HepG2 (cell line): ENCODE data around the gene SACS. TPM values are rescaled to one million over a fixed set of nuclear protein-coding genes. Genes with fewer than 3 reads are reported as not detected.

Source experiments
- DNMT1 ChIP-seq: sonication (generic); formaldehyde crosslinking; IDR thresholded peaks from 2 replicates; pipeline ENCODE4 v1.5.1; 2020; ENCODE audit warnings: mild to moderate bottlenecking, missing genetic modification reagents
- HIVEP1 ChIP-seq: sonication (generic); formaldehyde crosslinking; IDR thresholded peaks from 2 replicates; pipeline ENCODE4 v1.4.0; 2020; ENCODE audit warnings: mild to moderate bottlenecking, missing genetic modification reagents
- KLF13 ChIP-seq: sonication (generic); formaldehyde crosslinking; IDR thresholded peaks from 2 replicates; pipeline ENCODE4 v1.4.0; 2020; ENCODE audit warnings: mild to moderate bottlenecking, missing genetic modification reagents
- MED13 ChIP-seq: sonication (generic); formaldehyde crosslinking; IDR thresholded peaks from 2 replicates; pipeline ENCODE4 v1.5.0; 2020; ENCODE audit warnings: missing genetic modification reagents
- NCOA1 ChIP-seq: sonication (generic); formaldehyde crosslinking; IDR thresholded peaks from 2 replicates; pipeline ENCODE4 v1.9.0; 2021; ENCODE audit warnings: missing genetic modification reagents
- PHB2 ChIP-seq: fragments of 450-650 bp; IDR thresholded peaks from 2 replicates; pipeline ENCODE4 v1.6.1; 2018; ENCODE audit not compliant: partially characterized antibody
- RNF2 ChIP-seq: fragments of 450-650 bp; conservative IDR thresholded peaks from 2 replicates; pipeline ENCODE4 v1.6.1; 2016; ENCODE audit warnings: low read depth
- TCF12 ChIP-seq, 2 experiments: fragments of 450-650 bp in 1 of 2; sonication (generic) in 1 of 2; formaldehyde crosslinking in 1 of 2; IDR thresholded peaks; 2 replicates each; pipeline versions ENCODE4 v1.6.1 to v1.8.0; 2017 to 2022; ENCODE audit warnings: antibody characterized with exemption in 1 of 2, mild to moderate bottlenecking in 1 of 2, missing genetic modification reagents in 1 of 2, moderate library complexity in 1 of 2
- ZFP36L2 ChIP-seq: sonication (generic); formaldehyde crosslinking; IDR thresholded peaks from 2 replicates; pipeline ENCODE4 v1.4.0; 2020; ENCODE audit warnings: missing genetic modification reagents
- polyA plus RNA-seq, 8 experiments: library from polyadenylated mRNA; depleted of rRNA in 3 of 8; stranded (reverse) in 7 of 8; unstranded in 1 of 8; fragments of >200 nt; fragmentation: Illumina TruSeq in 4 of 8; extraction: Trizol in 4 of 8; gene quantifications; 2 replicates each; pipeline versions ENCODE4 v1.2.1 to v1.2.3, GENCODE V29; 2011 to 2016; ENCODE audit warnings: low read depth in 4 of 8, missing spikeins in 1 of 8, mixed read lengths in 1 of 8; ENCODE audit not compliant: insufficient read depth in 1 of 8
- total RNA-seq, 5 experiments: library from RNA; depleted of rRNA; stranded (reverse); fragments of >200 nt; fragmentation: Illumina TruSeq; extraction: Trizol; gene quantifications; 2 replicates each; pipeline ENCODE4 v1.2.3, GENCODE V29; 2016; ENCODE audit warnings: low read depth in 1 of 5
- TF ChIP-seq, protein P1 (sequence below): sonication (generic); formaldehyde crosslinking; IDR thresholded peaks from 2 replicates; pipeline ENCODE4 v1.5.1; 2020; ENCODE audit warnings: mild to moderate bottlenecking, missing genetic modification reagents, moderate library complexity
- TF ChIP-seq, protein P2 (sequence below): sonication (generic); formaldehyde crosslinking; IDR thresholded peaks from 2 replicates; pipeline ENCODE4 v1.4.0; 2020; ENCODE audit warnings: mild to moderate bottlenecking, missing genetic modification reagents
- TF ChIP-seq, protein P3 (sequence below): sonication (generic); formaldehyde crosslinking; IDR thresholded peaks from 2 replicates; pipeline ENCODE4 v1.8.1; 2023; ENCODE audit warnings: missing genetic modification reagents, mild to moderate bottlenecking, borderline replicate concordance
- TF ChIP-seq, protein P4 (sequence below): sonication (generic); formaldehyde crosslinking; IDR thresholded peaks from 2 replicates; pipeline ENCODE4 v1.8.0; 2022; ENCODE audit warnings: mild to moderate bottlenecking, missing genetic modification reagents
- TF ChIP-seq, protein P5 (sequence below): sonication (generic); formaldehyde crosslinking; IDR thresholded peaks from 2 replicates; pipeline ENCODE4 v1.5.1; 2020; ENCODE audit warnings: missing genetic modification reagents, mild to moderate bottlenecking, borderline replicate concordance
- TF ChIP-seq, protein P6 (sequence below): sonication (generic); formaldehyde crosslinking; IDR thresholded peaks from 2 replicates; pipeline ENCODE4 v1.4.0; 2020; ENCODE audit warnings: missing genetic modification reagents

Gene SACS
- total and polyA plus RNA-seq, 2 of the 13 experiments (the other 11 are each of a cell fraction or from before 2014, with no cell fraction given) = 4.0 to 15.7 TPM

DNA sequence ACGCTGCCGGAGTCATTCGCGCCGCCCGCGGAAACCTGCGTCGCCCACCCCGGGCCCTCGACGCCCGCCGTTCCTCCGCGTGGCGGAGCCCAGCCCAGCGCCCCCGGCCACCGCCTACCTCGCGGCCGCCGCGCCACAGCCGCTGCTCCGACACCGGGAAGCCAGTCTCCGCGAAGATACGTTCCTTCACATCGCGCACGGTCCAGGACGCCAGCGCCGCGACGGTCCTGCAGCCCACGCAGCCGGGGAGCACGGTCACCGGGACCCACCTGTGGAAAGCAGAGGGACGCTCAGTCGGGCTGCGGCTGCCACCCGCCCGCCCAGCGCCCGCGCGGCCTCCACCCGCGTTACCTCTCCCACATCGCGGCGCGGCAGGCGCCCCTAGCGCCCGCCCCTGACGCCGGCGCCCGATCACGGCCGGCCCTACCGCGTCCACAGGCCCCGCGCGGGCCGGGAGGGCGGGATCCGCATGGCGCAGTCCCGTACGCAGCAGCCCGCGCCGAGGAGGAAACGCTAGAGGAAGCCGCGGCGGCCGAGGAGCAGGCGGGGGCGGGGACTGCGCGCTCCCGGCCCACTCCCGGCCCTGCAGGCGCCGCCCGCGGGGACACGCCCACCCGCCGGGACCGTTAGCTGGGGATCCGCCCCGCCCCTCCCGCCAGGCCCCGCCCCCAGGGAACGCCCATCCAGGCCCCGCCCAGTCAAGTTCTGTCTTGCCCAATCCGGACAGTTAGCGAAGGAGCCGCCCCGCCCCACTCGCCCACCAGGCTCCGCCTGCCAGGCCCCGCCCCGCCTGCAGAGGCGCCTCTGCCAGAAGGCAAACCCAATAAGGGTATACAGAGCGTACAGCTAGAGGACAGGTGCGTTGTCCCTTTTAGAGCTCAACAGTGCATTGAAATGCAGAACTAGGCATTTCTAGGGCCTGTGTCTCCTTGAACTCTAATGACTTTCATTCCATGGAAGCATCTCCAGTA lies 58.2 kb downstream of the SACS start (continued):
- TF ChIP-seq PHB2 (no peak), MED13 (CRISPR knock-in tag) (no peak), ZFP36L2 (CRISPR knock-in tag) (no peak), KLF13 (CRISPR knock-in tag) (no peak), RNF2 (peak; percentile 94), DNMT1 (CRISPR knock-in tag) (no peak), NCOA1 (no peak), HIVEP1 (CRISPR knock-in tag) (no peak), TCF12 (IDR thresholded peaks at IDR 0.05) (no peak), TCF12 (CRISPR knock-in tag; IDR thresholded peaks at IDR 0.05) (0 out of 2 replicates have a peak, but pooled peaks have one; percentile 51)
- TF ChIP-seq, protein P1, sequence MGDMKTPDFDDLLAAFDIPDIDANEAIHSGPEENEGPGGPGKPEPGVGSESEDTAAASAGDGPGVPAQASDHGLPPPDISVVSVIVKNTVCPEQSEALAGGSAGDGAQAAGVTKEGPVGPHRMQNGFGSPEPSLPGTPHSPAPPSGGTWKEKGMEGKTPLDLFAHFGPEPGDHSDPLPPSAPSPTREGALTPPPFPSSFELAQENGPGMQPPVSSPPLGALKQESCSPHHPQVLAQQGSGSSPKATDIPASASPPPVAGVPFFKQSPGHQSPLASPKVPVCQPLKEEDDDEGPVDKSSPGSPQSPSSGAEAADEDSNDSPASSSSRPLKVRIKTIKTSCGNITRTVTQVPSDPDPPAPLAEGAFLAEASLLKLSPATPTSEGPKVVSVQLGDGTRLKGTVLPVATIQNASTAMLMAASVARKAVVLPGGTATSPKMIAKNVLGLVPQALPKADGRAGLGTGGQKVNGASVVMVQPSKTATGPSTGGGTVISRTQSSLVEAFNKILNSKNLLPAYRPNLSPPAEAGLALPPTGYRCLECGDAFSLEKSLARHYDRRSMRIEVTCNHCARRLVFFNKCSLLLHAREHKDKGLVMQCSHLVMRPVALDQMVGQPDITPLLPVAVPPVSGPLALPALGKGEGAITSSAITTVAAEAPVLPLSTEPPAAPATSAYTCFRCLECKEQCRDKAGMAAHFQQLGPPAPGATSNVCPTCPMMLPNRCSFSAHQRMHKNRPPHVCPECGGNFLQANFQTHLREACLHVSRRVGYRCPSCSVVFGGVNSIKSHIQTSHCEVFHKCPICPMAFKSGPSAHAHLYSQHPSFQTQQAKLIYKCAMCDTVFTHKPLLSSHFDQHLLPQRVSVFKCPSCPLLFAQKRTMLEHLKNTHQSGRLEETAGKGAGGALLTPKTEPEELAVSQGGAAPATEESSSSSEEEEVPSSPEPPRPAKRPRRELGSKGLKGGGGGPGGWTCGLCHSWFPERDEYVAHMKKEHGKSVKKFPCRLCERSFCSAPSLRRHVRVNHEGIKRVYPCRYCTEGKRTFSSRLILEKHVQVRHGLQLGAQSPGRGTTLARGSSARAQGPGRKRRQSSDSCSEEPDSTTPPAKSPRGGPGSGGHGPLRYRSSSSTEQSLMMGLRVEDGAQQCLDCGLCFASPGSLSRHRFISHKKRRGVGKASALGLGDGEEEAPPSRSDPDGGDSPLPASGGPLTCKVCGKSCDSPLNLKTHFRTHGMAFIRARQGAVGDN = peak; percentile 90
- TF ChIP-seq, protein P2, sequence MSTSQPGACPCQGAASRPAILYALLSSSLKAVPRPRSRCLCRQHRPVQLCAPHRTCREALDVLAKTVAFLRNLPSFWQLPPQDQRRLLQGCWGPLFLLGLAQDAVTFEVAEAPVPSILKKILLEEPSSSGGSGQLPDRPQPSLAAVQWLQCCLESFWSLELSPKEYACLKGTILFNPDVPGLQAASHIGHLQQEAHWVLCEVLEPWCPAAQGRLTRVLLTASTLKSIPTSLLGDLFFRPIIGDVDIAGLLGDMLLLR (CRISPR knock-in tag) = peak; percentile 62; the same call in 1 of the 2 replicates
- TF ChIP-seq, protein P3, sequence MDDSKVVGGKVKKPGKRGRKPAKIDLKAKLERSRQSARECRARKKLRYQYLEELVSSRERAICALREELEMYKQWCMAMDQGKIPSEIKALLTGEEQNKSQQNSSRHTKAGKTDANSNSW (CRISPR knock-in tag) = no peak
- TF ChIP-seq, protein P4, sequence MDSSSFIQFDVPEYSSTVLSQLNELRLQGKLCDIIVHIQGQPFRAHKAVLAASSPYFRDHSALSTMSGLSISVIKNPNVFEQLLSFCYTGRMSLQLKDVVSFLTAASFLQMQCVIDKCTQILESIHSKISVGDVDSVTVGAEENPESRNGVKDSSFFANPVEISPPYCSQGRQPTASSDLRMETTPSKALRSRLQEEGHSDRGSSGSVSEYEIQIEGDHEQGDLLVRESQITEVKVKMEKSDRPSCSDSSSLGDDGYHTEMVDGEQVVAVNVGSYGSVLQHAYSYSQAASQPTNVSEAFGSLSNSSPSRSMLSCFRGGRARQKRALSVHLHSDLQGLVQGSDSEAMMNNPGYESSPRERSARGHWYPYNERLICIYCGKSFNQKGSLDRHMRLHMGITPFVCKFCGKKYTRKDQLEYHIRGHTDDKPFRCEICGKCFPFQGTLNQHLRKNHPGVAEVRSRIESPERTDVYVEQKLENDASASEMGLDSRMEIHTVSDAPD (CRISPR knock-in tag) = no peak
- TF ChIP-seq, protein P5, sequence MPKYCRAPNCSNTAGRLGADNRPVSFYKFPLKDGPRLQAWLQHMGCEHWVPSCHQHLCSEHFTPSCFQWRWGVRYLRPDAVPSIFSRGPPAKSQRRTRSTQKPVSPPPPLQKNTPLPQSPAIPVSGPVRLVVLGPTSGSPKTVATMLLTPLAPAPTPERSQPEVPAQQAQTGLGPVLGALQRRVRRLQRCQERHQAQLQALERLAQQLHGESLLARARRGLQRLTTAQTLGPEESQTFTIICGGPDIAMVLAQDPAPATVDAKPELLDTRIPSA (CRISPR knock-in tag) = no peak
- TF ChIP-seq, protein P6, sequence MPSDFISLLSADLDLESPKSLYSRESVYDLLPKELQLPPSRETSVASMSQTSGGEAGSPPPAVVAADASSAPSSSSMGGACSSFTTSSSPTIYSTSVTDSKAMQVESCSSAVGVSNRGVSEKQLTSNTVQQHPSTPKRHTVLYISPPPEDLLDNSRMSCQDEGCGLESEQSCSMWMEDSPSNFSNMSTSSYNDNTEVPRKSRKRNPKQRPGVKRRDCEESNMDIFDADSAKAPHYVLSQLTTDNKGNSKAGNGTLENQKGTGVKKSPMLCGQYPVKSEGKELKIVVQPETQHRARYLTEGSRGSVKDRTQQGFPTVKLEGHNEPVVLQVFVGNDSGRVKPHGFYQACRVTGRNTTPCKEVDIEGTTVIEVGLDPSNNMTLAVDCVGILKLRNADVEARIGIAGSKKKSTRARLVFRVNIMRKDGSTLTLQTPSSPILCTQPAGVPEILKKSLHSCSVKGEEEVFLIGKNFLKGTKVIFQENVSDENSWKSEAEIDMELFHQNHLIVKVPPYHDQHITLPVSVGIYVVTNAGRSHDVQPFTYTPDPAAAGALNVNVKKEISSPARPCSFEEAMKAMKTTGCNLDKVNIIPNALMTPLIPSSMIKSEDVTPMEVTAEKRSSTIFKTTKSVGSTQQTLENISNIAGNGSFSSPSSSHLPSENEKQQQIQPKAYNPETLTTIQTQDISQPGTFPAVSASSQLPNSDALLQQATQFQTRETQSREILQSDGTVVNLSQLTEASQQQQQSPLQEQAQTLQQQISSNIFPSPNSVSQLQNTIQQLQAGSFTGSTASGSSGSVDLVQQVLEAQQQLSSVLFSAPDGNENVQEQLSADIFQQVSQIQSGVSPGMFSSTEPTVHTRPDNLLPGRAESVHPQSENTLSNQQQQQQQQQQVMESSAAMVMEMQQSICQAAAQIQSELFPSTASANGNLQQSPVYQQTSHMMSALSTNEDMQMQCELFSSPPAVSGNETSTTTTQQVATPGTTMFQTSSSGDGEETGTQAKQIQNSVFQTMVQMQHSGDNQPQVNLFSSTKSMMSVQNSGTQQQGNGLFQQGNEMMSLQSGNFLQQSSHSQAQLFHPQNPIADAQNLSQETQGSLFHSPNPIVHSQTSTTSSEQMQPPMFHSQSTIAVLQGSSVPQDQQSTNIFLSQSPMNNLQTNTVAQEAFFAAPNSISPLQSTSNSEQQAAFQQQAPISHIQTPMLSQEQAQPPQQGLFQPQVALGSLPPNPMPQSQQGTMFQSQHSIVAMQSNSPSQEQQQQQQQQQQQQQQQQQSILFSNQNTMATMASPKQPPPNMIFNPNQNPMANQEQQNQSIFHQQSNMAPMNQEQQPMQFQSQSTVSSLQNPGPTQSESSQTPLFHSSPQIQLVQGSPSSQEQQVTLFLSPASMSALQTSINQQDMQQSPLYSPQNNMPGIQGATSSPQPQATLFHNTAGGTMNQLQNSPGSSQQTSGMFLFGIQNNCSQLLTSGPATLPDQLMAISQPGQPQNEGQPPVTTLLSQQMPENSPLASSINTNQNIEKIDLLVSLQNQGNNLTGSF (CRISPR knock-in tag) = 0 out of 2 replicates have a peak, but pooled peaks have one; percentile 14
